Neural progenitor cell (in vitro differentiated cells): Measurements from ENCODE around the gene TADA2A. TPM values are rescaled to one million over a fixed set of nuclear protein-coding genes. Genes with fewer than 3 reads are reported as not detected.

Source experiments
- DNase-seq: peaks from one replicate; pipeline ENCODE4 v3.0.0-alpha.2; 2016; ENCODE audit warnings: low spot score
- H2AFZ ChIP-seq: fragments of 200-600 bp; sonication (generic); replicated peaks from 2 replicates; pipeline ENCODE4 v1.6.1; 2016; ENCODE audit warnings: antibody characterized with exemption
- H3F3A ChIP-seq: fragments of 200-600 bp; sonication (generic); 2 replicates; pipeline ENCODE4 v1.6.1; 2016; ENCODE audit warnings: antibody characterized with exemption, low read depth
- H3K27ac ChIP-seq: fragments of 200-600 bp; sonication (generic); 2 replicates; pipeline ENCODE4 v1.5.1; 2016; ENCODE audit warnings: mild to moderate bottlenecking
- H3K27me3 ChIP-seq: fragments of 200-600 bp; sonication (generic); 2 replicates; pipeline ENCODE4 v1.6.1; 2016; ENCODE audit warnings: mild to moderate bottlenecking, moderate library complexity
- H3K36me3 ChIP-seq: fragments of 200-600 bp; sonication (generic); 2 replicates; pipeline ENCODE4 v1.5.1; 2016
- H3K4me1 ChIP-seq: fragments of 200-600 bp; sonication (generic); 2 replicates; pipeline ENCODE4 v1.6.1; 2016; ENCODE audit warnings: mixed run types
- H3K4me2 ChIP-seq: fragments of 200-600 bp; sonication (generic); 2 replicates; pipeline ENCODE4 v1.6.1; 2016
- H3K4me3 ChIP-seq: fragments of 200-600 bp; sonication (generic); 2 replicates; pipeline ENCODE4 v1.5.1; 2016
- H3K79me2 ChIP-seq: fragments of 200-600 bp; sonication (generic); 2 replicates; pipeline ENCODE4 v1.6.1; 2016; ENCODE audit warnings: low read depth
- H3K9ac ChIP-seq: fragments of 200-600 bp; sonication (generic); 2 replicates; pipeline ENCODE4 v1.6.1; 2016
- H3K9me3 ChIP-seq: fragments of 200-600 bp; sonication (generic); 2 replicates; pipeline ENCODE4 v1.5.1; 2016; ENCODE audit warnings: low read depth
- H4K20me1 ChIP-seq: fragments of 200-600 bp; sonication (generic); 2 replicates; pipeline ENCODE4 v1.6.1; 2016; ENCODE audit warnings: low read depth
- H3K27ac Mint-ChIP-seq: 3 replicates; pipeline ENCODE4 v1.8.0; 2021; ENCODE audit warnings: mixed read lengths
- H3K27me3 Mint-ChIP-seq: 2 replicates; pipeline ENCODE4 v1.8.0; 2022; ENCODE audit warnings: low read depth, mild to moderate bottlenecking, inconsistent platforms, moderate library complexity, mixed read lengths; ENCODE audit not compliant: insufficient read depth
- H3K36me3 Mint-ChIP-seq: 3 replicates; pipeline ENCODE4 v1.8.0; 2021; ENCODE audit warnings: mixed read lengths
- H3K4me1 Mint-ChIP-seq: 3 replicates; pipeline ENCODE4 v1.8.0; 2021; ENCODE audit warnings: mixed read lengths
- H3K4me3 Mint-ChIP-seq: 3 replicates; pipeline ENCODE4 v1.8.0; 2021; ENCODE audit warnings: mild to moderate bottlenecking, moderate library complexity, mixed read lengths
- H3K9me3 Mint-ChIP-seq: 3 replicates; pipeline ENCODE4 v1.8.0; 2020; ENCODE audit warnings: mixed read lengths
- EZH2 ChIP-seq: fragments of 200-600 bp; sonication (generic); IDR thresholded peaks from 2 replicates; pipeline ENCODE4 v1.6.1; 2017; ENCODE audit warnings: antibody characterized with exemption, mild to moderate bottlenecking, moderate library complexity
- EZH2phosphoT487 ChIP-seq: fragments of 200-600 bp; sonication (generic); IDR thresholded peaks from 2 replicates; pipeline ENCODE4 v1.6.1; 2017; ENCODE audit warnings: antibody characterized with exemption
- total RNA-seq: library from RNA; depleted of rRNA; stranded (reverse); fragments of >200 nt; gene quantifications from 2 replicates; pipeline ENCODE4 v1.2.3, GENCODE V29; 2015; ENCODE audit warnings: low replicate concordance
- TF ChIP-seq, protein P1 (sequence below): fragments of 200-600 bp; sonication (generic); IDR thresholded peaks from 2 replicates; pipeline ENCODE4 v1.5.1; 2017; ENCODE audit warnings: antibody characterized with exemption, mild to moderate bottlenecking

TADA2A gene
- total RNA-seq, 1 donor from 2014 or later: 30.7 TPM

DNA sequence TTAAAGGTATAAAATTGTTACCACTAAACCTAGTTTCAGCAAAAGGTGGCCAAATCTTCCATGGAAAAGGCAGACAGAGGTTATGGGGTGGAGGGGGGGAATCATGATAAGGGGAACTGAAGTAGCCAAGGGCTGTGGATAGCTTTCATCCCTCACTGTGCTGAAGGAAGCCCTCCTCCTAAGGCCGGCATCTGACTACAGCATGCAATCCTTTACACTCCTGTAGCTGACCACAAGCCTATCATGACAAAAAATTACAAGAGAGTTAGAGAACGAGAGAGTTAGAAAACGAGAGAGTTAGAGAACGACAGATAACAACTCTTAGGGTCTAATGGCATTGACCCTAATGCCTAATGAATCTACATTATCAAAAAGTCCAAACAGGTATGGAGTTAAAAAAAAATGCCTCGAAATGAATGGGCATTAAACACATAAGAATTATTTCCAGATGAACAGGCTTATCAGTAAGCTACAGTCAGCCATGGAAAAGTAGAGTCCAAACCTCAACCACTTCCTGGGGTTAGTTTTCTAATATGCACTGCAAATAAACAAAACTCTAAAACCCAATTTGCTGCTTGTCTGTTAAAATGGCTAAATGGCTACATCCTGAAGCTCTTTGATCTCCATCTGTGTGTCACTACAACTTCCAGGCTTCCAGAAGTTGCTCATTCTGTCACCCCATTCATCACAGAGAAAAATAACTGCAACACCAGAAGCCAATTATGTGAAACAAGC, 112.7 kb downstream of the TADA2A start:
- H2AFZ ChIP-seq: no peak overlapping the region
- H3K36me3 Mint-ChIP-seq: peaks cover 19% of the 10 kb centered on the region
- no peak overlapping the region for H3K4me2 ChIP-seq
- peaks cover 27% of the 10 kb centered on the region for H3K4me1 Mint-ChIP-seq
- H3K9ac ChIP-seq: no peak overlapping the region
- DNase-seq: no peak
- no peaks in the 10 kb centered on the region for H3K27me3 ChIP-seq
- peaks cover 2% of the 10 kb centered on the region for H3F3A ChIP-seq
- no peaks in the 10 kb centered on the region for H3K9me3 ChIP-seq
- no peak overlapping the region for H3K27ac ChIP-seq
- H3K79me2 ChIP-seq: no peaks in the 10 kb centered on the region
- H3K36me3 ChIP-seq: no peaks in the 10 kb centered on the region
- no peaks in the 10 kb centered on the region for H3K4me1 ChIP-seq
- no peaks in the 10 kb centered on the region for H4K20me1 ChIP-seq
- no peak overlapping the region for H3K4me3 Mint-ChIP-seq
- H3K4me3 ChIP-seq: no peak overlapping the region
- H3K27me3 Mint-ChIP-seq: peaks cover 5% of the 10 kb centered on the region
- no peaks in the 10 kb centered on the region for H3K9me3 Mint-ChIP-seq
- H3K27ac Mint-ChIP-seq: no peak overlapping the region
- TF ChIP-seq, protein P1, sequence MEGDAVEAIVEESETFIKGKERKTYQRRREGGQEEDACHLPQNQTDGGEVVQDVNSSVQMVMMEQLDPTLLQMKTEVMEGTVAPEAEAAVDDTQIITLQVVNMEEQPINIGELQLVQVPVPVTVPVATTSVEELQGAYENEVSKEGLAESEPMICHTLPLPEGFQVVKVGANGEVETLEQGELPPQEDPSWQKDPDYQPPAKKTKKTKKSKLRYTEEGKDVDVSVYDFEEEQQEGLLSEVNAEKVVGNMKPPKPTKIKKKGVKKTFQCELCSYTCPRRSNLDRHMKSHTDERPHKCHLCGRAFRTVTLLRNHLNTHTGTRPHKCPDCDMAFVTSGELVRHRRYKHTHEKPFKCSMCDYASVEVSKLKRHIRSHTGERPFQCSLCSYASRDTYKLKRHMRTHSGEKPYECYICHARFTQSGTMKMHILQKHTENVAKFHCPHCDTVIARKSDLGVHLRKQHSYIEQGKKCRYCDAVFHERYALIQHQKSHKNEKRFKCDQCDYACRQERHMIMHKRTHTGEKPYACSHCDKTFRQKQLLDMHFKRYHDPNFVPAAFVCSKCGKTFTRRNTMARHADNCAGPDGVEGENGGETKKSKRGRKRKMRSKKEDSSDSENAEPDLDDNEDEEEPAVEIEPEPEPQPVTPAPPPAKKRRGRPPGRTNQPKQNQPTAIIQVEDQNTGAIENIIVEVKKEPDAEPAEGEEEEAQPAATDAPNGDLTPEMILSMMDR: no peak
- TF ChIP-seq EZH2phosphoT487: no peak
- TF ChIP-seq EZH2: no peak

DNA sequence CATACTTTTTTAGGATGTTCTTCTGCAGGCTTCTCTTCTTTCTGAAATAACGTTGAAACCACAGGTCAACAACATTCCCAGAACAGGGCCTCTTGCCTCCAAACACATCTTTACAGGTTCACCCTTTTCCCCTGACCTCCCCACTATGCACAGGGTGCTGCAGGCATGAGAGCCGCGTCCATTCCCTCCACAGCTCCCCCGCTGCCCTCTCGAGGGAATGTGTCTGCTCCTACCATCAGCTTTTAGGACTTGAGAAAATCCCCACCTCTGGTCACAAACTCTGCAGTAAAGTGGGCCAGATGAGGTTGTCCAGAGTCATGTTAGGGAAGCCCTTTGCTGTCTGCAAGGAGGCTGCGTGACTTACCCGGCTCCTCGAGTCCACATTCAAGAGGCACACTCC, 113.5 kb downstream of the TADA2A start:
- TF ChIP-seq EZH2phosphoT487: no peak
- TF ChIP-seq, protein P1: no peak
- TF ChIP-seq EZH2: no peak
- Mint-ChIP-seq H3K27ac (no peak overlapping the region), H3K4me1 (peaks cover 25% of the 10 kb centered on the region), H3K9me3 (no peaks in the 10 kb centered on the region), H3K36me3 (peaks cover 19% of the 10 kb centered on the region), H3K27me3 (peaks cover 5% of the 10 kb centered on the region), H3K4me3 (no peak overlapping the region)
- H3K79me2 ChIP-seq: no peaks in the 10 kb centered on the region
- peaks cover 4% of the 10 kb centered on the region for H3F3A ChIP-seq
- no peak for DNase-seq
- no peaks in the 10 kb centered on the region for H3K9me3 ChIP-seq
- no peaks in the 10 kb centered on the region for H3K27me3 ChIP-seq
- H3K4me1 ChIP-seq: no peaks in the 10 kb centered on the region
- H3K36me3 ChIP-seq: no peaks in the 10 kb centered on the region
- H3K4me3 ChIP-seq: no peak overlapping the region
- H3K4me2 ChIP-seq: no peak overlapping the region
- no peak overlapping the region for H3K9ac ChIP-seq
- no peak overlapping the region for H2AFZ ChIP-seq
- no peaks in the 10 kb centered on the region for H4K20me1 ChIP-seq
- no peak overlapping the region for H3K27ac ChIP-seq

DNA sequence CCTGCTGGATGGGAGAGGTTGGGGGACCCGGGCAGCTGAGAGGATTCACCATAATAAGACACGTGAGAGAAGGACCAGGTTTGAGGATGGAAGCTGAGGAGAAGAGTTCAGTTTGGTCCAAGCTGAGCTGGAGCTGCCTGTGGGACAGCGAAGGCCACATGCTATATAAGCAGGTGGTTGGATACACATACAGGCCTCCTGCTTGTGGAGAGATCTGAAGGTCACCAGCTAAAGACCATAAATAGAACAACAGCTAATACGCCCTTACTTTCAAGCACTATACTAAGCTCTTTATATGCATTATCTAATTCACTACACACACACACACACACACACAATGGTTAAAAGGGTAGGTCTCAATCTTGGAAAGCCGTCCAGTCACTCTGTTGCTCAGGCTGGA, 115.1 kb downstream of the TADA2A start:
- no peak overlapping the region for H3K27ac ChIP-seq

More for the DNA sequence above, 115.1 kb downstream of the TADA2A start:
- Histone ChIP-seq H2AFZ (no peak overlapping the region), H3F3A (peaks cover 4% of the 10 kb centered on the region), H3K36me3 (no peaks in the 10 kb centered on the region), H3K9me3 (no peaks in the 10 kb centered on the region), H3K4me3 (no peak overlapping the region), H4K20me1 (no peaks in the 10 kb centered on the region), H3K9ac (no peak overlapping the region), H3K4me1 (no peaks in the 10 kb centered on the region), H3K79me2 (no peaks in the 10 kb centered on the region), H3K27me3 (no peaks in the 10 kb centered on the region), H3K4me2 (no peak overlapping the region)
- H3K36me3 Mint-ChIP-seq: peaks cover 20% of the 10 kb centered on the region
- no peak overlapping the region for H3K27ac Mint-ChIP-seq
- peaks cover 12% of the 10 kb centered on the region for H3K4me1 Mint-ChIP-seq
- peaks cover 5% of the 10 kb centered on the region for H3K27me3 Mint-ChIP-seq
- TF ChIP-seq, protein P1: no peak
- TF ChIP-seq EZH2phosphoT487 (no peak), EZH2 (no peak)
- H3K4me3 Mint-ChIP-seq: no peak overlapping the region
- no peaks in the 10 kb centered on the region for H3K9me3 Mint-ChIP-seq
- no peak for DNase-seq
